Activated CD8-positive, alpha-beta memory T cell treated with anti-CD3 and anti-CD28 coated beads for 24 hours (primary cell): ENCODE results near the gene ST6GALNAC5.
"Not testable (repeated sequence)": the region's sequence is repeated elsewhere in the genome, so short reads cannot be mapped to it uniquely, and the experiment has no call there.

Source experiments
- DNase-seq: peaks from one replicate; pipeline ENCODE4 v3.0.0-alpha.2; 2020

Gene ST6GALNAC5

GRCh38 chr1:76939050-76939816 lies 72.0 kb downstream of the ST6GALNAC5 start:
- no peak for DNase-seq

GRCh38 chr1:76939817-76940216 lies 72.5 kb downstream of the ST6GALNAC5 start:
- no peak for DNase-seq

GRCh38 chr1:76940571-76941335 lies 73.5 kb downstream of the ST6GALNAC5 start:
- DNase-seq, result no peak

GRCh38 chr1:76942549-76942948 lies 75.3 kb downstream of the ST6GALNAC5 start:
- no peak for DNase-seq

- no peak for DNase-seq
Observed at GRCh38 chr1:76944942-76945341, 77.7 kb downstream of the ST6GALNAC5 start.

GRCh38 chr1:76948846-76949245 lies 81.6 kb downstream of the ST6GALNAC5 start:
- no peak for DNase-seq

- no peak for DNase-seq
Observed at GRCh38 chr1:76949503-76949902, 82.2 kb downstream of the ST6GALNAC5 start.

- DNase-seq, result no peak
Observed at GRCh38 chr1:76950306-76950705, 83.0 kb downstream of the ST6GALNAC5 start.

- no peak for DNase-seq
Observed at GRCh38 chr1:76951153-76951552, 83.9 kb downstream of the ST6GALNAC5 start.

- DNase-seq, result no peak
Observed at GRCh38 chr1:76955652-76956051, 88.4 kb downstream of the ST6GALNAC5 start.

GRCh38 chr1:76957961-76958360 lies 90.7 kb downstream of the ST6GALNAC5 start:
- no peak for DNase-seq

- no peak for DNase-seq
Observed at GRCh38 chr1:76958828-76959227, 91.5 kb downstream of the ST6GALNAC5 start.

- no peak for DNase-seq
Observed at GRCh38 chr1:76959556-76959955, 92.3 kb downstream of the ST6GALNAC5 start.

- DNase-seq, result no peak
Observed at GRCh38 chr1:76961181-76961819, 94.0 kb downstream of the ST6GALNAC5 start.

GRCh38 chr1:76961820-76962207 lies 94.5 kb downstream of the ST6GALNAC5 start:
- DNase-seq, result no peak

GRCh38 chr1:76981267-76981666 lies 114.0 kb downstream of the ST6GALNAC5 start:
- DNase-seq, result not testable (repeated sequence)

GRCh38 chr1:76989976-76990375 lies 122.7 kb downstream of the ST6GALNAC5 start:
- DNase-seq, result no peak

- DNase-seq, result no peak
Observed at GRCh38 chr1:76993036-76993435, 125.8 kb downstream of the ST6GALNAC5 start.

- DNase-seq, result no peak
Observed at GRCh38 chr1:76998582-76999223, 131.4 kb downstream of the ST6GALNAC5 start.

GRCh38 chr1:77007675-77008074 lies 140.4 kb downstream of the ST6GALNAC5 start:
- DNase-seq, result no peak

GRCh38 chr1:77010937-77011336 lies 143.7 kb downstream of the ST6GALNAC5 start:
- DNase-seq, result no peak

GRCh38 chr1:77012066-77012465 lies 144.8 kb downstream of the ST6GALNAC5 start:
- no peak for DNase-seq

- no peak for DNase-seq
Observed at GRCh38 chr1:77014073-77014788, 147.0 kb downstream of the ST6GALNAC5 start.
